IMR-90 (cell line): ENCODE data around the gene RTEL1.

ENCODE experiments used
- BHLHE40 ChIP-seq: fragments of 150-350 bp; IDR thresholded peaks from 2 replicates; pipeline ENCODE4 v1.6.1; 2016; ENCODE audit warnings: mild to moderate bottlenecking, low read depth, low read length
- CEBPB ChIP-seq: IDR thresholded peaks from 2 replicates; pipeline ENCODE4 v1.6.1; 2012; ENCODE audit warnings: low read depth, low read length, improper control_type of control experiment
- CTCF ChIP-seq: conservative IDR thresholded peaks from 2 replicates; pipeline ENCODE4 v1.5.1; 2012; ENCODE audit warnings: mild to moderate bottlenecking, low read depth, low read length, improper control_type of control experiment
- ELK1 ChIP-seq: fragments of 150-350 bp; IDR thresholded peaks from 2 replicates; pipeline ENCODE4 v1.6.1; 2016; ENCODE audit warnings: low read depth, mild to moderate bottlenecking, low read length, moderate library complexity, borderline replicate concordance
- FOS ChIP-seq: fragments of 150-350 bp; IDR thresholded peaks from 2 replicates; pipeline ENCODE4 v1.6.1; 2016; ENCODE audit warnings: low read depth, low read length
- MAFK ChIP-seq: IDR thresholded peaks from 2 replicates; pipeline ENCODE4 v1.6.1; 2012; ENCODE audit warnings: low read depth, low read length, improper control_type of control experiment
- MAZ ChIP-seq: IDR thresholded peaks from 2 replicates; pipeline ENCODE4 v1.6.1; 2012; ENCODE audit warnings: low read depth, mild to moderate bottlenecking, low read length, improper control_type of control experiment, moderate library complexity, borderline replicate concordance
- MXI1 ChIP-seq: IDR thresholded peaks from 2 replicates; pipeline ENCODE4 v1.6.1; 2012; ENCODE audit warnings: low read depth, mild to moderate bottlenecking, low read length, moderate library complexity, borderline replicate concordance
- NFE2L2 ChIP-seq: fragments of 150-350 bp; IDR thresholded peaks from 2 replicates; pipeline ENCODE4 v1.6.1; 2016; ENCODE audit warnings: low read depth, mild to moderate bottlenecking, low read length
- POLR2A ChIP-seq: IDR thresholded peaks from 2 replicates; pipeline ENCODE4 v1.6.1; 2012; ENCODE audit warnings: mild to moderate bottlenecking, low read depth, low read length
- RAD21 ChIP-seq: IDR thresholded peaks from 2 replicates; pipeline ENCODE4 v1.6.1; 2012; ENCODE audit warnings: low read length, improper control_type of control experiment
- RFX5 ChIP-seq: IDR thresholded peaks from 2 replicates; pipeline ENCODE4 v1.8.0; 2012; ENCODE audit warnings: low read depth, mild to moderate bottlenecking, low read length, moderate library complexity
- SMC3 ChIP-seq: fragments of 150-350 bp; IDR thresholded peaks from 2 replicates; pipeline ENCODE4 v1.6.1; 2016; ENCODE audit warnings: low read depth, mild to moderate bottlenecking, antibody characterized with exemption, low read length, moderate library complexity
- USF2 ChIP-seq: fragments of 150-350 bp; IDR thresholded peaks from 2 replicates; pipeline ENCODE4 v1.6.1; 2017; ENCODE audit warnings: mild to moderate bottlenecking, antibody characterized with exemption, low read length, low read depth

- peak; percentile 21 for TF ChIP-seq CTCF
- no peak for TF ChIP-seq POLR2A
- peak; percentile 37; the same call in 1 of the 2 replicates for TF ChIP-seq MAZ
- no peak for TF ChIP-seq MAFK
- peak; percentile 99 for TF ChIP-seq CEBPB
- no peak for TF ChIP-seq SMC3
- TF ChIP-seq RAD21, result no peak
- peak; percentile 24; the same call in 1 of the 2 replicates for TF ChIP-seq USF2
- TF ChIP-seq BHLHE40, result peak; percentile 80
- no peak for TF ChIP-seq NFE2L2
- TF ChIP-seq MXI1, result peak; percentile 95
- no peak for TF ChIP-seq ELK1
- no peak for TF ChIP-seq FOS
- no peak for TF ChIP-seq RFX5
These were observed 82.7 kb downstream of the RTEL1 start for GRCh38 chr20:63740627-63741353.
